Neuronal stem cell (in vitro differentiated cells): Measurements from ENCODE around the gene PCDHB5.
"Not testable (repeated sequence)": the region's sequence is repeated elsewhere in the genome, so short reads cannot be mapped to it uniquely, and the experiment has no call there.

Experiments
- DNase-seq: peaks from one replicate; pipeline ENCODE4 v3.0.0-alpha.2; 2013; ENCODE audit warnings: low spot score
- H2AFZ ChIP-seq: one replicate; pipeline ENCODE4 v1.6.1; 2013; ENCODE audit warnings: mild to moderate bottlenecking, low read length, inconsistent platforms
- H2AK5ac ChIP-seq: 2 replicates; pipeline ENCODE4 v1.6.1; 2013; ENCODE audit warnings: low read depth, mild to moderate bottlenecking, inconsistent platforms, low read length, moderate library complexity, mixed read lengths
- H2BK120ac ChIP-seq: 2 replicates; pipeline ENCODE4 v1.6.1; 2013; ENCODE audit warnings: low read depth, mild to moderate bottlenecking, inconsistent platforms, low read length, moderate library complexity, mixed read lengths
- H2BK12ac ChIP-seq: one replicate; pipeline ENCODE4 v1.6.1; 2013; ENCODE audit warnings: low read length, inconsistent platforms
- H2BK15ac ChIP-seq: 2 replicates; pipeline ENCODE4 v1.6.1; 2013; ENCODE audit warnings: mild to moderate bottlenecking, low read length, inconsistent platforms, mixed read lengths
- H2BK5ac ChIP-seq: one replicate; pipeline ENCODE4 v1.6.1; 2013; ENCODE audit warnings: inconsistent platforms, mild to moderate bottlenecking, low read length, moderate library complexity
- H3K14ac ChIP-seq: one replicate; pipeline ENCODE4 v1.6.1; 2013; ENCODE audit warnings: low read length, inconsistent platforms
- H3K18ac ChIP-seq: 2 replicates; pipeline ENCODE4 v1.6.1; 2013; ENCODE audit warnings: low read length, inconsistent platforms
- H3K23ac ChIP-seq: 2 replicates; pipeline ENCODE4 v1.6.1; 2013; ENCODE audit warnings: low read depth, mild to moderate bottlenecking, mixed read lengths, low read length, inconsistent platforms; ENCODE audit not compliant: poor library complexity
- H3K27ac ChIP-seq: replicated peaks from 3 replicates; pipeline ENCODE4 v1.5.1; 2013; ENCODE audit warnings: low read length, inconsistent platforms
- H3K27me3 ChIP-seq, 3 experiments: 2 replicates each; pipeline ENCODE4 v1.6.1; 2013; ENCODE audit warnings: low read length in 3 of 3, mild to moderate bottlenecking in 2 of 3, inconsistent platforms in 1 of 3, low read depth in 1 of 3, mixed read lengths in 1 of 3, moderate library complexity in 1 of 3; ENCODE audit not compliant: control insufficient read depth in 3 of 3, insufficient read depth in 3 of 3
- H3K36me3 ChIP-seq, 2 donors: replicated peaks in 1 of 2; 2 replicates each; pipeline ENCODE4 v1.6.1; 2013; ENCODE audit warnings: low read length in 2 of 2; ENCODE audit not compliant: control insufficient read depth in 2 of 2, insufficient read depth in 2 of 2
- H3K4ac ChIP-seq: 2 replicates; pipeline ENCODE4 v1.6.1; 2013; ENCODE audit warnings: inconsistent platforms, mild to moderate bottlenecking, low read length, moderate library complexity
- H3K4me1 ChIP-seq, 2 donors: 1 replicate in 1 of 2; 2 replicates in 1 of 2; pipeline ENCODE4 v1.6.1; 2013; ENCODE audit warnings: low read length in 2 of 2, low read depth in 1 of 2; ENCODE audit not compliant: control insufficient read depth in 2 of 2, insufficient read depth in 1 of 2
- H3K4me2 ChIP-seq: one replicate; pipeline ENCODE4 v1.6.1; 2013; ENCODE audit warnings: mild to moderate bottlenecking, low read length, inconsistent platforms; ENCODE audit not compliant: insufficient read depth, poor library complexity, severe bottlenecking
- H3K4me3 ChIP-seq, 2 donors: 2 replicates each; pipeline ENCODE4 v1.5.1; 2013; ENCODE audit warnings: low read length in 2 of 2, mild to moderate bottlenecking in 2 of 2, inconsistent platforms in 1 of 2, moderate library complexity in 1 of 2
- H3K79me1 ChIP-seq: one replicate; pipeline ENCODE4 v1.6.1; 2013; ENCODE audit warnings: low read depth, mild to moderate bottlenecking, inconsistent platforms, low read length, moderate library complexity
- H3K9ac ChIP-seq: one replicate; pipeline ENCODE4 v1.6.1; 2013; ENCODE audit warnings: mild to moderate bottlenecking, low read depth, low read length, inconsistent platforms; ENCODE audit not compliant: poor library complexity
- H3K9me3 ChIP-seq, 2 donors: replicated peaks in 1 of 2; 2 replicates each; pipeline versions ENCODE3 to v1.6.1; 2013; ENCODE audit warnings: low read length in 2 of 2, mild to moderate bottlenecking in 2 of 2, inconsistent platforms in 1 of 2, low read depth in 1 of 2, mixed read lengths in 1 of 2, moderate library complexity in 1 of 2; ENCODE audit not compliant: control insufficient read depth in 2 of 2, insufficient read depth in 1 of 2
- H4K8ac ChIP-seq: one replicate; pipeline ENCODE4 v1.6.1; 2013; ENCODE audit warnings: low read depth, mild to moderate bottlenecking, inconsistent platforms, low read length, moderate library complexity
- H4K91ac ChIP-seq: one replicate; pipeline ENCODE4 v1.6.1; 2013; ENCODE audit warnings: low read length, low read depth, mild to moderate bottlenecking, inconsistent platforms; ENCODE audit not compliant: poor library complexity
- WGBS, 2 donors: extraction: QIAGEN DNeasy Blood & Tissue Kit; methylation state at CpG; one replicate each; pipeline ENCODE4 v1.1.7; 2013; ENCODE audit warnings: missing lambda C conversion rate in 2 of 2, mixed read lengths in 1 of 2; ENCODE audit not compliant: insufficient read length in 2 of 2, insufficient replicate concordance in 1 of 2; ENCODE audit errors: extremely low coverage in 2 of 2; 5-methylcytosine and 5-hydroxymethylcytosine counted together

PCDHB5 gene

GRCh38 chr5:141151632-141152031, 16.6 kb downstream of the PCDHB5 start:
- not testable (repeated sequence) for H3K18ac ChIP-seq, H2AFZ ChIP-seq, H2BK15ac ChIP-seq, H2BK12ac ChIP-seq, H3K27me3 ChIP-seq, H3K27ac ChIP-seq, H3K9ac ChIP-seq, H4K8ac ChIP-seq, DNase-seq, H3K4ac ChIP-seq, H3K4me1 ChIP-seq, H2BK5ac ChIP-seq, H4K91ac ChIP-seq, H3K4me2 ChIP-seq, H3K4me3 ChIP-seq, H3K79me1 ChIP-seq, H3K23ac ChIP-seq, H2BK120ac ChIP-seq, H3K14ac ChIP-seq, H3K36me3 ChIP-seq, H2AK5ac ChIP-seq
- no CpG with 5 or more reads among the region's 41 CpGs for WGBS, 2 donors
- H3K9me3 ChIP-seq, result peaks cover 8 to 14% of the 10 kb centered on the region in 2 donors

GRCh38 chr5:141152096-141152495, 17.1 kb downstream of the PCDHB5 start:
- WGBS, 2 donors, result no CpG with 5 or more reads among the region's 36 CpGs
- H2AFZ ChIP-seq, H2BK5ac ChIP-seq, DNase-seq, H3K36me3 ChIP-seq, H3K4ac ChIP-seq, H3K27ac ChIP-seq, H4K8ac ChIP-seq, H2BK12ac ChIP-seq, H3K18ac ChIP-seq, H2AK5ac ChIP-seq, H3K4me1 ChIP-seq, H3K79me1 ChIP-seq, H2BK120ac ChIP-seq, H3K9ac ChIP-seq, H4K91ac ChIP-seq, H3K14ac ChIP-seq, H2BK15ac ChIP-seq, H3K4me2 ChIP-seq, H3K23ac ChIP-seq, H3K27me3 ChIP-seq, H3K4me3 ChIP-seq: not testable (repeated sequence)
- peaks cover 8 to 14% of the 10 kb centered on the region in 2 donors for H3K9me3 ChIP-seq

GRCh38 chr5:141155540-141156374, 20.8 kb downstream of the PCDHB5 start:
- no CpG with 5 or more reads among the region's 21 CpGs for WGBS, 2 donors
- H3K4me3 ChIP-seq, result no peak overlapping the region

GRCh38 chr5:141157356-141157755, 22.4 kb downstream of the PCDHB5 start:
- not testable (repeated sequence) for H4K8ac ChIP-seq, H3K23ac ChIP-seq, H3K27ac ChIP-seq, H2BK5ac ChIP-seq, H3K9me3 ChIP-seq, DNase-seq, H3K4me1 ChIP-seq, H3K79me1 ChIP-seq, H3K9ac ChIP-seq, H2BK12ac ChIP-seq, H3K36me3 ChIP-seq, H2BK15ac ChIP-seq, H2AFZ ChIP-seq, H3K4ac ChIP-seq, H3K14ac ChIP-seq, H2AK5ac ChIP-seq, H3K18ac ChIP-seq, H3K27me3 ChIP-seq, H2BK120ac ChIP-seq, H3K4me3 ChIP-seq, H4K91ac ChIP-seq, H3K4me2 ChIP-seq
- WGBS, 2 donors, result no CpG with 5 or more reads among the region's 38 CpGs

More at GRCh38 chr5:141155540-141156374, 20.8 kb downstream of the PCDHB5 start:
- Histone ChIP-seq H3K4ac (no peak overlapping the region), H2BK12ac (no peak overlapping the region), H3K9ac (no peak overlapping the region), H3K79me1 (no peaks in the 10 kb centered on the region), H3K4me1 (no peaks in the 10 kb centered on the region), H3K36me3 (no peaks in the 10 kb centered on the region), H3K18ac (no peak overlapping the region), H2BK15ac (no peak overlapping the region), H3K23ac (no peak overlapping the region), H3K27me3 (no peaks in the 10 kb centered on the region), H2AK5ac (no peak overlapping the region), H3K9me3 (peaks cover 7 to 13% of the 10 kb centered on the region in 2 donors), H3K14ac (no peak overlapping the region), H3K4me2 (peak overlapping the region; percentile 21), H3K27ac (no peak overlapping the region), H2BK5ac (no peak overlapping the region), H4K8ac (no peak overlapping the region), H4K91ac (no peak overlapping the region), H2AFZ (no peak overlapping the region), H2BK120ac (no peak overlapping the region)
- no peak for DNase-seq
